B cell (primary cell): ENCODE data around the gene GDPD3.

Source experiments
- EZH2 ChIP-seq: IDR thresholded peaks from 2 replicates; pipeline ENCODE4 v1.6.1; 2012; ENCODE audit warnings: borderline replicate concordance, low read depth, mild to moderate bottlenecking, moderate library complexity, low read length; ENCODE audit not compliant: insufficient read depth, poor library complexity, severe bottlenecking
- TF ChIP-seq, protein P1 (sequence below): fragments of 200-600 bp; IDR thresholded peaks from one replicate; pipeline ENCODE4 v1.8.0; 2022; ENCODE audit warnings: antibody characterized with exemption, mild to moderate bottlenecking

DNA sequence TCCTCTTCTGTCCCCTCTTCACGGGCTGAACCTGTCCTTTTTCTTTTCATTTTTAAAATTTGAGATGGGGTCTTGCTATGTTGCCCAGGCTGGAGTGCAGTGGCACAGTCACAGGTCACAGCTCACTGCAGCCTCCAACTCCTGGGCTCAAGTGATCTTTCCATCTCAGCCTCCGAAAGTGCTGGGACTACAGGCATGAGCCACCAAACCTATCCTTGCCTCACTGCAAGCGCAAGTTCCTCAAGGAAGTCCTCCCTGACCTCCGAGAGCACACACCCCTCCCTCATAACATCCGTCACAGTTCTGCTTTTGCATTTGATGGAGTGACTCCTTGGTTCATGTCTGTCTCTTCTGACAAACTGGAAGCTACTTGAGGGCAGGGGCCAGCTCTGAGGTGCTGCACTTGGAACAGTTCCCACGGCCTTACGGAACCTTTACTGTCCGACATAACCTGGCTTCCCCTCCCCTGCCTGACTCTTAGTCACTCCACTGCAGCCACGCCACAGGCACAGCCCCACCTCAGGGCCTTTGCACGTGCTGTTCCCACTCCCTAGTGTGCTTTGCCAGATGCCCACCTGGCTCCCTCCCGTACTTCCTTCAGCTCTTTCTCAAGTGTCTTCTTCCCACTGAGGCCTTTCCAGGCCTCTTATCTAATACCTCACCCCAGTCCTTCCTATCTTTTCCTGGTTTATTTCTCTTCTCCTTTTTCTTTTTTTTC lies 26.0 kb downstream of the GDPD3 start:
- TF ChIP-seq, protein P1, sequence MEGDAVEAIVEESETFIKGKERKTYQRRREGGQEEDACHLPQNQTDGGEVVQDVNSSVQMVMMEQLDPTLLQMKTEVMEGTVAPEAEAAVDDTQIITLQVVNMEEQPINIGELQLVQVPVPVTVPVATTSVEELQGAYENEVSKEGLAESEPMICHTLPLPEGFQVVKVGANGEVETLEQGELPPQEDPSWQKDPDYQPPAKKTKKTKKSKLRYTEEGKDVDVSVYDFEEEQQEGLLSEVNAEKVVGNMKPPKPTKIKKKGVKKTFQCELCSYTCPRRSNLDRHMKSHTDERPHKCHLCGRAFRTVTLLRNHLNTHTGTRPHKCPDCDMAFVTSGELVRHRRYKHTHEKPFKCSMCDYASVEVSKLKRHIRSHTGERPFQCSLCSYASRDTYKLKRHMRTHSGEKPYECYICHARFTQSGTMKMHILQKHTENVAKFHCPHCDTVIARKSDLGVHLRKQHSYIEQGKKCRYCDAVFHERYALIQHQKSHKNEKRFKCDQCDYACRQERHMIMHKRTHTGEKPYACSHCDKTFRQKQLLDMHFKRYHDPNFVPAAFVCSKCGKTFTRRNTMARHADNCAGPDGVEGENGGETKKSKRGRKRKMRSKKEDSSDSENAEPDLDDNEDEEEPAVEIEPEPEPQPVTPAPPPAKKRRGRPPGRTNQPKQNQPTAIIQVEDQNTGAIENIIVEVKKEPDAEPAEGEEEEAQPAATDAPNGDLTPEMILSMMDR, result no peak
- TF ChIP-seq EZH2, result no peak
